HS-27A (cell line): ENCODE data around the gene OLAH.
A peak's percentile ranks its signal among the peaks of the same experiment; 100 is the strongest.
"Not testable (repeated sequence)": the region's sequence is repeated elsewhere in the genome, so short reads cannot be mapped to it uniquely, and the experiment has no call there.

Source experiments
- DNase-seq: peaks from one replicate; pipeline ENCODE4 v3.0.0-alpha.2; 2012; ENCODE audit warnings: low read depth, missing footprints

Gene OLAH

GRCh38 chr10:15043674-15044073 lies at the start of gene OLAH:
Gene OLAH (plus strand): TSS chr10:15043943. CDS start chr10:15047289, 3,346 bp downstream.
- DNase-seq: no peak

- no peak for DNase-seq
Observed at GRCh38 chr10:14995964-14996565, 47.7 kb upstream of the OLAH start.

GRCh38 chr10:15013530-15013929 lies 30.2 kb upstream of the OLAH start:
- not testable (repeated sequence) for DNase-seq

- DNase-seq: no peak
Observed at GRCh38 chr10:15015451-15015850, 28.3 kb upstream of the OLAH start.

- not testable (repeated sequence) for DNase-seq
Observed at GRCh38 chr10:15020966-15021365, 22.8 kb upstream of the OLAH start.

- not testable (repeated sequence) for DNase-seq
Observed at GRCh38 chr10:15023079-15023478, 20.7 kb upstream of the OLAH start.

GRCh38 chr10:15024017-15025004 lies 19.4 kb upstream of the OLAH start:
- not testable (repeated sequence) for DNase-seq

- not testable (repeated sequence) for DNase-seq
Observed at GRCh38 chr10:15025040-15025439, 18.7 kb upstream of the OLAH start.

GRCh38 chr10:15027741-15028140 lies 16.0 kb upstream of the OLAH start:
- no peak for DNase-seq

GRCh38 chr10:15035385-15036301 lies 8.1 kb upstream of the OLAH start:
- DNase-seq: peak; percentile 5

- no peak for DNase-seq
Observed at GRCh38 chr10:15037691-15038090, 6.1 kb upstream of the OLAH start.

- no peak for DNase-seq
Observed at GRCh38 chr10:15038416-15038815, 5.3 kb upstream of the OLAH start.

GRCh38 chr10:15045380-15045779 lies 1.6 kb downstream of the OLAH start:
- no peak for DNase-seq

- DNase-seq: no peak
Observed at GRCh38 chr10:15046626-15047025, 2.9 kb downstream of the OLAH start.

- DNase-seq: no peak
Observed at GRCh38 chr10:15049533-15049932, 5.8 kb downstream of the OLAH start.

GRCh38 chr10:15052121-15052520 lies 8.4 kb downstream of the OLAH start:
- DNase-seq: no peak

- no peak for DNase-seq
Observed at GRCh38 chr10:15053061-15053460, 9.3 kb downstream of the OLAH start.

- no peak for DNase-seq
Observed at GRCh38 chr10:15058689-15059088, 14.9 kb downstream of the OLAH start.

- no peak for DNase-seq
Observed at GRCh38 chr10:15059914-15060313, 16.2 kb downstream of the OLAH start.

GRCh38 chr10:15060638-15061037 lies 16.9 kb downstream of the OLAH start:
- DNase-seq: no peak

GRCh38 chr10:15067154-15067553 lies 23.4 kb downstream of the OLAH start:
- no peak for DNase-seq

GRCh38 chr10:15068802-15069201 lies 25.1 kb downstream of the OLAH start:
- no peak for DNase-seq
